CD14-positive monocyte (primary cell): ENCODE results near the gene PRR15. TPM values are rescaled to one million over a fixed set of nuclear protein-coding genes. Genes with fewer than 3 reads are reported as not detected.

ENCODE experiments used
- DNase-seq, 3 donors: peaks; one replicate each; pipeline ENCODE4 v3.0.0-alpha.2; 2011 to 2022
- H2AFZ ChIP-seq: 2 replicates; pipeline ENCODE4 v1.6.0; 2012; ENCODE audit warnings: mild to moderate bottlenecking, low read depth, low read length, inconsistent platforms; ENCODE audit not compliant: insufficient read depth, poor library complexity, severe bottlenecking
- H3K27ac ChIP-seq, 2 donors: 1 replicate in 1 of 2; 2 replicates in 1 of 2; pipeline ENCODE4 v1.5.1; 2012 to 2013; ENCODE audit warnings: low read length in 2 of 2, control low read depth in 1 of 2, inconsistent platforms in 1 of 2, low read depth in 1 of 2, mild to moderate bottlenecking in 1 of 2
- H3K27me3 ChIP-seq, 2 donors: one replicate each; pipeline versions ENCODE4 v1.6.0 to v1.6.1; 2011 to 2013; ENCODE audit warnings: low read length in 2 of 2; ENCODE audit not compliant: control insufficient read depth in 2 of 2, insufficient read depth in 2 of 2
- H3K36me3 ChIP-seq, 2 donors: replicated peaks in 1 of 2; 1 replicate in 1 of 2; 2 replicates in 1 of 2; pipeline versions ENCODE4 v1.5.1 to v1.6.1; 2012 to 2013; ENCODE audit warnings: low read length in 2 of 2, control low read depth in 1 of 2, inconsistent platforms in 1 of 2, mild to moderate bottlenecking in 1 of 2; ENCODE audit not compliant: insufficient read depth in 2 of 2, control insufficient read depth in 1 of 2
- H3K4me1 ChIP-seq, 2 donors: 1 replicate in 1 of 2; 2 replicates in 1 of 2; pipeline versions ENCODE4 v1.5.1 to v1.6.1; 2012 to 2013; ENCODE audit warnings: low read length in 2 of 2, control low read depth in 1 of 2, inconsistent platforms in 1 of 2, mild to moderate bottlenecking in 1 of 2, moderate library complexity in 1 of 2; ENCODE audit not compliant: insufficient read depth in 2 of 2, control insufficient read depth in 1 of 2
- H3K4me2 ChIP-seq: replicated peaks from 2 replicates; pipeline ENCODE3; 2012; ENCODE audit warnings: low read length, moderate library complexity, mild to moderate bottlenecking; ENCODE audit not compliant: poor library complexity, severe bottlenecking; ENCODE audit errors: extremely low read depth
- H3K4me3 ChIP-seq, 3 experiments: fragments of 200-600 bp in 1 of 3; sonication (generic) in 1 of 3; replicated peaks in 1 of 3; 1 replicate in 2 of 3; 2 replicates in 1 of 3; pipeline ENCODE4 v1.5.1; 2011 to 2013; ENCODE audit warnings: low read length in 3 of 3, mild to moderate bottlenecking in 3 of 3, control low read depth in 2 of 3, low read depth in 2 of 3, inconsistent platforms in 1 of 3, moderate library complexity in 1 of 3
- H3K79me2 ChIP-seq: 2 replicates; pipeline ENCODE4 v1.6.0; 2012; ENCODE audit warnings: mild to moderate bottlenecking, control low read depth, inconsistent platforms, low read length, moderate library complexity; ENCODE audit not compliant: insufficient read depth
- H3K9ac ChIP-seq: 2 replicates; pipeline ENCODE4 v1.6.0; 2017; ENCODE audit warnings: low read length, mild to moderate bottlenecking; ENCODE audit not compliant: insufficient read depth, poor library complexity, severe bottlenecking
- H3K9me3 ChIP-seq, 2 donors: replicated peaks in 1 of 2; 1 replicate in 1 of 2; 2 replicates in 1 of 2; pipeline versions ENCODE4 v1.5.1 to v1.6.1; 2012 to 2013; ENCODE audit warnings: low read length in 2 of 2, control low read depth in 1 of 2; ENCODE audit not compliant: control insufficient read depth in 1 of 2, insufficient read depth in 1 of 2
- H4K20me1 ChIP-seq: 2 replicates; pipeline ENCODE4 v1.6.0; 2012; ENCODE audit warnings: mild to moderate bottlenecking, low read length, control low read depth, moderate library complexity; ENCODE audit not compliant: insufficient read depth
- H3K27ac Mint-ChIP-seq, 7 donors: one replicate each; pipeline ENCODE4 v1.8.0; 2020; ENCODE audit warnings: mild to moderate bottlenecking in 7 of 7, mixed read lengths in 7 of 7, moderate library complexity in 6 of 7, inconsistent platforms in 2 of 7
- H3K27me3 Mint-ChIP-seq, 3 donors: one replicate each; pipeline ENCODE4 v1.8.0; 2021 to 2022; ENCODE audit warnings: low read depth in 3 of 3, mild to moderate bottlenecking in 3 of 3, mixed read lengths in 3 of 3, moderate library complexity in 3 of 3, inconsistent platforms in 1 of 3
- H3K36me3 Mint-ChIP-seq, 2 donors: one replicate each; pipeline ENCODE4 v1.8.0; 2020; ENCODE audit warnings: mixed read lengths in 2 of 2, inconsistent platforms in 1 of 2, mild to moderate bottlenecking in 1 of 2
- H3K4me1 Mint-ChIP-seq: one replicate; pipeline ENCODE4 v1.8.0; 2020; ENCODE audit warnings: mild to moderate bottlenecking, mixed read lengths
- H3K4me3 Mint-ChIP-seq, 2 donors: one replicate each; pipeline ENCODE4 v1.8.0; 2020; ENCODE audit warnings: mild to moderate bottlenecking in 2 of 2, mixed read lengths in 2 of 2, moderate library complexity in 1 of 2
- H3K9me3 Mint-ChIP-seq, 7 donors: one replicate each; pipeline ENCODE4 v1.8.0; 2020 to 2022; ENCODE audit warnings: mixed read lengths in 7 of 7, mild to moderate bottlenecking in 6 of 7, moderate library complexity in 6 of 7, inconsistent platforms in 2 of 7
- WGBS: methylation state at CpG from one replicate; pipeline ENCODE4 v1.1.5; 2013; ENCODE audit warnings: missing lambda C conversion rate; ENCODE audit not compliant: insufficient coverage; 5-methylcytosine and 5-hydroxymethylcytosine counted together
- intact Hi-C, 2 donors: fragments of 100-400 bp; cut with micrococcal nuclease; formaldehyde crosslinking; loops; one replicate each; pipeline versions ENCODE4 v1.15.0 to v1.15.1; 2023
- polyA plus RNA-seq, 3 donors: library from polyadenylated mRNA; depleted of rRNA in 1 of 3; unstranded in 2 of 3; stranded (reverse) in 1 of 3; fragments of 300-500 nt in 2 of 3; fragments of >200 nt in 1 of 3; fragmentation: Illumina TruSeq in 2 of 3; gene quantifications; 1 replicate in 2 of 3; 2 replicates in 1 of 3; pipeline ENCODE4 v1.2.3, GENCODE V29; 2012 to 2021
- TF ChIP-seq, protein P1 (sequence below): fragments of 200-600 bp; IDR thresholded peaks from one replicate; pipeline ENCODE4 v1.8.0; 2022; ENCODE audit warnings: antibody characterized with exemption, mild to moderate bottlenecking

The PRR15 gene
- polyA plus RNA-seq, 3 donors = not detected

DNA sequence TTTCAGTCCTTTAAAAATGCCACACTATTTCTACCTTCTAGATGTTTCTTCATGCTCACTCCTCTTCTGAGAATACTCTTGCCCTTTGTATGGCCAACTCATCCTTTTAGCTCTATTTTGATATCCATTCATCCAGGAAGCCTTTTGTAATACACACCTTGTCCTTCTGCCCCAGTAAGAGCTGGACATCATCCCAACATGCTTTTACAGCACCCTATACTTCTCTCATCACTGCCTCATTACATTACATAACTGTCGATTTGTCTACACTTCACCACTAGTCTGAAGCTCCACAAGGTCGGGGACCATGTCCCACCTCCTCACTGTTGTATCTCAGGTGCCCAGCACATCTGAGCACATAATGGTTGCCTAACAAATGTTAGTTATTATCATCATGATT, 29.2 kb downstream of the PRR15 start:
- Histone ChIP-seq H3K4me3 (no peak overlapping the region), H3K9ac (no peak overlapping the region), H3K4me1 (peaks cover 6 to 10% of the 10 kb centered on the region in 2 donors), H3K27ac (no peak overlapping the region), H3K9me3 (no peaks in the 10 kb centered on the region), H3K79me2 (no peaks in the 10 kb centered on the region), H4K20me1 (no peaks in the 10 kb centered on the region), H3K4me2 (no peak overlapping the region), H3K27me3 (no peaks in the 10 kb centered on the region), H2AFZ (no peak overlapping the region), H3K36me3 (no peaks in the 10 kb centered on the region)
- WGBS = 91% methylated on average over 1 of the region's 2 CpGs
- peaks cover 0 to 3% (median 0%) of the 10 kb centered on the region in 7 donors for H3K9me3 Mint-ChIP-seq
- intact Hi-C loops = no loop called here
- H3K4me3 Mint-ChIP-seq = no peak overlapping the region
- TF ChIP-seq, protein P1, sequence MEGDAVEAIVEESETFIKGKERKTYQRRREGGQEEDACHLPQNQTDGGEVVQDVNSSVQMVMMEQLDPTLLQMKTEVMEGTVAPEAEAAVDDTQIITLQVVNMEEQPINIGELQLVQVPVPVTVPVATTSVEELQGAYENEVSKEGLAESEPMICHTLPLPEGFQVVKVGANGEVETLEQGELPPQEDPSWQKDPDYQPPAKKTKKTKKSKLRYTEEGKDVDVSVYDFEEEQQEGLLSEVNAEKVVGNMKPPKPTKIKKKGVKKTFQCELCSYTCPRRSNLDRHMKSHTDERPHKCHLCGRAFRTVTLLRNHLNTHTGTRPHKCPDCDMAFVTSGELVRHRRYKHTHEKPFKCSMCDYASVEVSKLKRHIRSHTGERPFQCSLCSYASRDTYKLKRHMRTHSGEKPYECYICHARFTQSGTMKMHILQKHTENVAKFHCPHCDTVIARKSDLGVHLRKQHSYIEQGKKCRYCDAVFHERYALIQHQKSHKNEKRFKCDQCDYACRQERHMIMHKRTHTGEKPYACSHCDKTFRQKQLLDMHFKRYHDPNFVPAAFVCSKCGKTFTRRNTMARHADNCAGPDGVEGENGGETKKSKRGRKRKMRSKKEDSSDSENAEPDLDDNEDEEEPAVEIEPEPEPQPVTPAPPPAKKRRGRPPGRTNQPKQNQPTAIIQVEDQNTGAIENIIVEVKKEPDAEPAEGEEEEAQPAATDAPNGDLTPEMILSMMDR = no peak
- H3K27ac Mint-ChIP-seq = no peak overlapping the region
- no peaks in the 10 kb centered on the region for H3K36me3 Mint-ChIP-seq
- H3K27me3 Mint-ChIP-seq = peaks cover 0 to 2% (median 2%) of the 10 kb centered on the region in 3 donors
- no peak for DNase-seq
- peaks cover 11% of the 10 kb centered on the region for H3K4me1 Mint-ChIP-seq

DNA sequence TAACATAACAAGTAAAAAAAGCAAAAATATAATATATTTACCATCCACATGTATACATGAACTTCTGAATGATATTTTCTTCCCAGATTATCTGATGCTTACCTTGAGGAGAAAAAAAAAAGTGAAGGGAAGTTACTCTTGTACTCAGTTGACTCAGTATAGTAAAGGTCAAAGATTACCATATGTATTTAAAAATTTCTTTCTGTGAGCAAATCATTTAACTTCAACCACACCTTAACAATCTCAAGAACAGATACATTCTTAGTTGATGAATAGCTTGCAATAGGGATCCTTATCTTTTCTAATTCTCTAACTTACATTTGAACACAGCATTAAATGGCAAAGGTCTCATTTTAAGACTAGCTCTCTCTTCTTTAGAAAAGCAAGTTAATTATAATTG, 29.8 kb downstream of the PRR15 start:
- Histone ChIP-seq H3K9ac (no peak overlapping the region), H4K20me1 (no peaks in the 10 kb centered on the region), H3K27me3 (no peaks in the 10 kb centered on the region), H3K4me1 (peaks cover 6 to 8% of the 10 kb centered on the region in 2 donors), H3K79me2 (no peaks in the 10 kb centered on the region), H3K27ac (no peak overlapping the region), H3K4me2 (no peak overlapping the region), H3K36me3 (no peaks in the 10 kb centered on the region), H2AFZ (no peak overlapping the region), H3K4me3 (no peak overlapping the region), H3K9me3 (no peaks in the 10 kb centered on the region)
- Mint-ChIP-seq H3K4me3 (no peak overlapping the region), H3K27me3 (peaks cover 0 to 2% (median 2%) of the 10 kb centered on the region in 3 donors), H3K36me3 (no peaks in the 10 kb centered on the region), H3K9me3 (peaks cover 0 to 3% (median 0%) of the 10 kb centered on the region in 7 donors), H3K27ac (no peak overlapping the region), H3K4me1 (peaks cover 9% of the 10 kb centered on the region)
- TF ChIP-seq, protein P1 = no peak
- no peak for DNase-seq
- intact Hi-C loops = no loop called here
